BLaER1 (cell line): ENCODE measurements around the gene FAM217B.
A peak's percentile ranks its signal among the peaks of the same experiment; 100 is the strongest.

Experiments
- H3K27ac ChIP-seq: shearing (Covaris generic); formaldehyde crosslinking; 2 replicates; pipeline ENCODE4 v1.8.1; 2022
- H3K27me3 ChIP-seq: shearing (Covaris generic); formaldehyde crosslinking; 2 replicates; pipeline ENCODE4 v1.8.1; 2022
- H3K36me3 ChIP-seq: shearing (Covaris generic); formaldehyde crosslinking; 2 replicates; pipeline ENCODE4 v1.8.1; 2022
- H3K4me1 ChIP-seq: shearing (Covaris generic); formaldehyde crosslinking; 2 replicates; pipeline ENCODE4 v1.8.1; 2022
- H3K4me2 ChIP-seq: shearing (Covaris generic); formaldehyde crosslinking; 2 replicates; pipeline ENCODE4 v1.8.1; 2022
- H3K4me3 ChIP-seq: shearing (Covaris generic); formaldehyde crosslinking; 2 replicates; pipeline ENCODE4 v1.8.1; 2022
- H3K9ac ChIP-seq: shearing (Covaris generic); formaldehyde crosslinking; 2 replicates; pipeline ENCODE4 v1.8.1; 2022
- H3K9me3 ChIP-seq: shearing (Covaris generic); formaldehyde crosslinking; 2 replicates; pipeline ENCODE4 v1.8.1; 2022
- H4K20me1 ChIP-seq: shearing (Covaris generic); formaldehyde crosslinking; 2 replicates; pipeline ENCODE4 v1.8.1; 2022
- Cebpa-rat ChIP-seq: shearing (Covaris generic); IDR thresholded peaks from 2 replicates; pipeline ENCODE4 v1.8.1; 2022

FAM217B gene

DNA sequence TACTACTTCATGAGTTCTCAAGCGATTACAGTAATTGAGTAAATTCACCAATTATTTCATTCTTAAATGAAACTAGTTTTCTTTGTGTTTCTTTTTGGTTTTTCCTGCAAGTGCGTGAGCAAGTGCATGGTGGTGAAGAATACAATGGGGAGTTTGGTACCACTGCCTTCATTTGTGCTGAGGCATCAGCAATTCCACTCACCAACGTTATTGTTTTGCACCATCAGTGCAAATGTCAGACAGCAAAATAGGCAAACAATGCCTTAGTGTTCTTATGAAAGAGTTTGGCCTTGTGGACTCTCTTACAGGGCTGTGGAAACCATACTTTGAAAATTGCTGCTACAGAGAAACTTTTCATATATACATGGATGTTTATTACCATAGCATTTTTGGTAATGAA, 26.2 kb downstream of the FAM217B start:
- H3K4me2 ChIP-seq = no peak overlapping the region
- no peak for TF ChIP-seq Cebpa-rat
- no peak overlapping the region for H3K9ac ChIP-seq
- H3K9me3 ChIP-seq = no peaks in the 10 kb centered on the region
- no peaks in the 10 kb centered on the region for H3K36me3 ChIP-seq
- no peak overlapping the region for H3K27ac ChIP-seq
- no peak overlapping the region for H3K4me3 ChIP-seq
- H3K27me3 ChIP-seq = no peaks in the 10 kb centered on the region
- H4K20me1 ChIP-seq = no peaks in the 10 kb centered on the region
- no peaks in the 10 kb centered on the region for H3K4me1 ChIP-seq

DNA sequence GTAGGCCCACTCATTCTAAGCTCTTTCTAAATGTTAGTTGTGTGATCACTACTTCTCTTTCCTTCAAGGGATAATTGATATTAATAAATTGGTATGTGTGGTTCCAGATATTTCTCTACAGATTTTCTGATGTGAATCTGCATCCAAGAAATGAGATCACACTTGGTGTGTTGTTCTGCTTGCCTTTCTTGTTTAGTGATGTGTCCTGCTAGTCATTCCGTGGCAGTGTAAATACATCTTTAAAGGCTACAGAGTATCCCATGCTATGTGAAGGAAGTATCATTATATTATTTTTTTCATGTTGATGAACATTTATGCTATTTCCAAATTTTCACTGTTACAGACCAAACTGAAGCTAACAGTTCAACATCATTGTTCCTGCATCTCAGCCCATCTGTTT, 31.2 kb downstream of the FAM217B start:
- H3K4me2 ChIP-seq = no peak overlapping the region
- no peaks in the 10 kb centered on the region for H3K9me3 ChIP-seq
- H3K27me3 ChIP-seq = no peaks in the 10 kb centered on the region
- H3K9ac ChIP-seq = no peak overlapping the region
- no peak overlapping the region for H3K4me3 ChIP-seq
- no peaks in the 10 kb centered on the region for H4K20me1 ChIP-seq
- TF ChIP-seq Cebpa-rat = no peak
- H3K36me3 ChIP-seq = no peaks in the 10 kb centered on the region
- H3K4me1 ChIP-seq = no peaks in the 10 kb centered on the region
- no peak overlapping the region for H3K27ac ChIP-seq

DNA sequence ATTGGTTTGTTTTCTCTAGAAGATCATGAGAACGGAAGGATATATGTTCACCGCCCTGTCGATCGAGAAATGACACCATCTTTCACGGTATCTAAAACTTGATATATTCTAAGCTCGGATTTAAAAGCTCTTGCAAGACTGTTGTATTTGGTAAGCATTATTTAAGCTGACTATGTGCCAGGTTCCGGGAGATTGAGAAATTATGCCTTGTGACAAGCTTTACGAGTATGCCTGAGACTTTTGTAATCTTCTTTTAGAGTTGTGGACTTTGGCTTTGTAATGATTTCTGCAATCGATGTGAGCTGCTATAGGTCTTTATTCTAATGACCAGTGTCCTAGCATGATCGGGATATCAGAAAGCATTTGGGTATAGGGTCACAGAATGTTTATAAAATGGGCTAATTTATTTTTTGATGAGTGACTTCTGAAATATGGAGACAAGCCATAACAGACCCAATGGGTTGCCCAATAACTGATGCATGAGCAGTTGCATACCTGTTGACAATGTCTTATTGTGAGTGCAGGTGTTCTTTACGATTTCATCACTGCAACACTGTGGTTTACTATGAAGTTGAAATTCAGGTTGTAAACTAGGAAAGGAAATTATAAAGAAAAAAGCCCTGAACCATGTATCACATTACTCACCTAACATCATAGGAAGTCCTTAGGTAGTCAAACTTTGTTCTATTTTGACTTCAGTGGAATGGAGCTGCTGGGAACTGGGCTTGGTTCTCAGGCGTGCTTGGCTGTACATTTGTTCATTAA, 32.0 kb downstream of the FAM217B start:
- H3K4me2 ChIP-seq = no peak overlapping the region

DNA sequence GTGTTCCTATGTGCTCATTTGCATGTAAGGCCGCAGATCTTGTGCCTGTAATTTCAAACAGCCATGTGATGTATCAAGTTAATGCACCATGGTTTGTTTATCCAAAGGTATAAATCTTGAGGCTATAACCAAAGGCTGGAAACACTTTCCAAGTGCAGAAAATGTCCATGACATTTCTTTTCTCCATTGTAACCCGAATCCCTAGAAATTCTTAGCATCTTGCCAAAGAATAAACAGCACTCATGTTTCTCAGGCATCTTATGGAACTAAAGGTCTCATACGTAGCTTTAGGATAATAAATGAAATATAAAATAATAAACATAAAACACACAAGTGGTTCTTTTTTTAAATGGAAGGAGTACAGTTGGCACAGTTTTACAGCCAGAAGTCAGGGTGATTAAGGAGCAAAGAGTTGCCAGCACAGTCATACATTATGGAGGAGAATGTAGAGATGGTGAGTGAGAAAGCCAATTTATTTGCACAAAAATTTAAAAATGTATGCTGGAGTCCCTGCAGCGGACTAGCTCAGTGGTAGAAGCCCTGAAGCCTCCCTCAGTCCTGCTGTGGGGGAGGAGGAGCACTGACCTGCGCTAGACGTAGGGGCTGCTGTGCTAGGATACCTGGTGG, 36.1 kb downstream of the FAM217B start:
- H3K4me2 ChIP-seq = no peak overlapping the region
- no peak for TF ChIP-seq Cebpa-rat

More for the DNA sequence above, 32.0 kb downstream of the FAM217B start:
- H3K4me1 ChIP-seq = no peaks in the 10 kb centered on the region
- no peak overlapping the region for H3K27ac ChIP-seq
- TF ChIP-seq Cebpa-rat = no peak
- no peak overlapping the region for H3K9ac ChIP-seq
- H3K27me3 ChIP-seq = no peaks in the 10 kb centered on the region
- H3K4me3 ChIP-seq = no peak overlapping the region
- H4K20me1 ChIP-seq = no peaks in the 10 kb centered on the region
- no peaks in the 10 kb centered on the region for H3K36me3 ChIP-seq
- H3K9me3 ChIP-seq = no peaks in the 10 kb centered on the region

DNA sequence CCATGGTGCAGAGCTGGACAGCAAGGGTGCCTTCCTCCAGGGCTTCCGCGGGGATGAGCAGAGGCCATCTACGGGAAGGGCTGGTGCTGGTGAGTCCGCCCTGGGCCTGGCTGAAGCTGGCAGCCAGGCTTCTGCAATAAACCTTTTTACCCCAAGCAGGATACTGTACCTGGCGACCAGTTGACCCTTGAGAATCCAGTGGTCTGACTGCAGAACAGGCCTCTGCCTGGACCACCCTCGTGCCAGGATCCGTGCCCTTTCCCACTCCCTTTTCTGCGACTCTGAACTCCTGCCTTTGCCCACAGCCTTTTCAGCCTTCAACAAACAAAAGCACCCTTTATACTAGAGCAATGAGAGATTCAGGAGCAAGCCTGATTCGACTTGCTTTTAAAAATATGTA, 36.9 kb downstream of the FAM217B start:
- no peaks in the 10 kb centered on the region for H3K9me3 ChIP-seq
- H3K4me3 ChIP-seq = no peak overlapping the region
- H3K27ac ChIP-seq = no peak overlapping the region
- no peaks in the 10 kb centered on the region for H3K4me1 ChIP-seq
- H3K4me2 ChIP-seq = no peak overlapping the region
- H3K36me3 ChIP-seq = no peaks in the 10 kb centered on the region
- no peak overlapping the region for H3K9ac ChIP-seq
- H4K20me1 ChIP-seq = no peaks in the 10 kb centered on the region
- no peaks in the 10 kb centered on the region for H3K27me3 ChIP-seq
- no peak for TF ChIP-seq Cebpa-rat

More for the DNA sequence above, 36.1 kb downstream of the FAM217B start:
- no peak overlapping the region for H3K27ac ChIP-seq
- H3K27me3 ChIP-seq = no peaks in the 10 kb centered on the region
- H4K20me1 ChIP-seq = no peaks in the 10 kb centered on the region
- H3K4me1 ChIP-seq = no peaks in the 10 kb centered on the region
- H3K36me3 ChIP-seq = no peaks in the 10 kb centered on the region
- H3K9ac ChIP-seq = no peak overlapping the region
- no peaks in the 10 kb centered on the region for H3K9me3 ChIP-seq
- H3K4me3 ChIP-seq = no peak overlapping the region

DNA sequence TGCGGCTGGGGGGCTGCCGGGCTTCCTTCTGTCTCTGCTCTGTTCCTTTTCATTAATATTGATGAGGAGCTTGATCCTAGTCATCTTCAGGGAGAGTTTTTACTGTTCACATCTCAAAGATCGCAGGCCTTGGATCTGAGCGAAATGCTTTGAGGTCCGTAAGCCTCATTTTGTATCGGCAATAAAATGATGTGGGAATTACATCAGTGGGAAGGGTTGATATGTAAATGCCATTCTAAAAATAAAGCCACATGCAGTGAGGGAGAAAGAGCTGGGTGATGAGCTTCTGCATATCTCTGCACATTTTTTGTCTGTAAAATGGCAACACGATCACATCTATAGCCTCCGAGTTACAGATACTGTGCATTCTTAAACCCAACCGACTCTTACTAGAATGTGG, 42.9 kb downstream of the FAM217B start:
- Histone ChIP-seq H3K9me3 (no peaks in the 10 kb centered on the region), H3K27ac (no peak overlapping the region), H3K4me3 (no peak overlapping the region), H3K9ac (no peak overlapping the region), H3K36me3 (no peaks in the 10 kb centered on the region), H3K4me1 (peaks cover 9% of the 10 kb centered on the region), H3K27me3 (no peaks in the 10 kb centered on the region), H3K4me2 (no peak overlapping the region), H4K20me1 (no peaks in the 10 kb centered on the region)
- TF ChIP-seq Cebpa-rat = no peak

DNA sequence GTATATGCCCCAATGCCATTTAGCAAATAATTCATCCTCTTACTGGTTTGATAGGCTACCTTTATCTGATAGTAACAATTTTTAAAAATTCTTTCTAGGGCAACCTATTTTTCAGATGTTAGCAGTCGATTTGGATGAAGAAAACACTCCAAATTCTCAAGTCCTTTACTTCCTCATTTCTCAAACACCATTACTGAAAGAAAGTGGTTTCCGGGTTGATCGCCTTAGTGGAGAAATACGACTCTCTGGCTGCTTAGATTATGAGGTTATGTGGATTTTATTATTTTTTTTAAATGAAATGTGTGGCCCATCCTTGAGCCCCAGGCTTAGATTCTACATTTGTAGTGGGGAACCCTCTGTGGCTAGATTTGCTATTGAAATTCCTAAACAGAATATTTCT, 44.4 kb downstream of the FAM217B start:
- no peak overlapping the region for H3K9ac ChIP-seq
- H3K9me3 ChIP-seq = no peaks in the 10 kb centered on the region
- H4K20me1 ChIP-seq = no peaks in the 10 kb centered on the region
- H3K4me1 ChIP-seq = peaks cover 13% of the 10 kb centered on the region
- no peak overlapping the region for H3K4me3 ChIP-seq
- H3K4me2 ChIP-seq = peak overlapping the region; percentile 22; the same call in 1 of the 2 replicates
- TF ChIP-seq Cebpa-rat = no peak
- no peaks in the 10 kb centered on the region for H3K27me3 ChIP-seq
- no peaks in the 10 kb centered on the region for H3K36me3 ChIP-seq
- no peak overlapping the region for H3K27ac ChIP-seq

DNA sequence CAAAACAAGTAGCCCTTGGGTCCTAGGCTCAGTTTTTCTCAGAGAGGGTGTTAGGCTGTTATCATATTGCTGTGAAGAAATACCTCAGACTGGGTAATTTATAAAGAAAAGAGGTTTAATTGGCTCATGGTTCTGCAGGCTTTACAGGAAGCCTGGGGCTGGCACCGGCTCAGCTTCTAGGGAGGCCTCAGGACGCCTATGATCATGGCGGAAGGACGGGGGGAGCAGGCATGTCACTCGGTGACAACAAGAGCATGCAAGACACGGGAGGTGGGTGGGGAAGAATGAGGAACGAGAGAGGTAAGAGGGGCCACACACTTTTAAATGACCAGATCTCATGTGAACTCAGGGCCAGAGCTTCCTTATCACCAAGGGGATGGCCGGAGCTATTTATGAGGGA, 45.0 kb downstream of the FAM217B start:
- no peak for TF ChIP-seq Cebpa-rat
- Histone ChIP-seq H3K27ac (no peak overlapping the region), H3K4me3 (no peak overlapping the region), H3K27me3 (no peaks in the 10 kb centered on the region), H3K36me3 (no peaks in the 10 kb centered on the region), H4K20me1 (no peaks in the 10 kb centered on the region), H3K4me1 (peaks cover 13% of the 10 kb centered on the region), H3K9me3 (no peaks in the 10 kb centered on the region), H3K9ac (no peak overlapping the region), H3K4me2 (no peak overlapping the region)

DNA sequence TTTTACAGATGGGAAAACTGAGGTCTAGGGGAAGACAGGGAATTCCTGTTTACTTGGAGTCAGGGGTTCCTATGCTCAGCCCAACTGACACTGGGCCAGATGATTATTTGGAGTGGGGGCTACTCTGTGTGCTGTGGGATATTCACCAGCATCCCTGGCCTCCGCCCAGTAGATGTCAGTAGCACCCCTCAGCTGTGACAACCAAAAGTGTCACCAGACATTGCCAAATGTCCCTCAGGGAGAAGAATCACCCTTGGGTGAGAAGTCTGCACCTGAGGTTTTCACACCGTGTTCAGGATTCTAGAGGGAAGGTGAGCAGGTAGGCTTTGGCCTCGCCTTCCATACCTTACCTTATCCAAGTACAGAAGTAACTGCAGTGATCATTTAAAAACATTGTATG, 45.7 kb downstream of the FAM217B start:
- Histone ChIP-seq H3K27ac (no peak overlapping the region), H3K4me1 (peaks cover 13% of the 10 kb centered on the region), H3K4me2 (no peak overlapping the region), H3K36me3 (no peaks in the 10 kb centered on the region), H4K20me1 (no peaks in the 10 kb centered on the region), H3K9me3 (no peaks in the 10 kb centered on the region), H3K27me3 (no peaks in the 10 kb centered on the region), H3K4me3 (no peak overlapping the region), H3K9ac (no peak overlapping the region)
- TF ChIP-seq Cebpa-rat = no peak

DNA sequence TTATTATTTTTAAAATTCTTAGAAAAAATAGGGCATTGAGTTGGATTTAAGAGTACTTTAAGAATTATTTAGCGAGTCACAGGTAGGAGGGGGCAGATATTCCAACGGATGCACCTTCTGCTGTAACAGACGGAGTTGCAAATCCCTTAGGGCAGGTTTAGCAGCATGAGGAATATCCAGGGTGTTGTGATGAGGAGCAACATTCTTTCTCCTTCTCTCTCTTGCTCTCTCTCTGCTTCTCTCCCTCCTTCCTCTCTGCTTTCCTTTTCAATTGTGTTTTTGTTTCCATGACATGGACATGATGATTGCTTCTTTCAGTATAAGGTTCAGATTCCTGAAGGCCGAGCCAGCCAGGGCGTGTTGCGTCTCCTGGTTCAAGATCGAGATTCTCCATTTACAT, 46.9 kb downstream of the FAM217B start:
- Histone ChIP-seq H4K20me1 (no peaks in the 10 kb centered on the region), H3K4me2 (no peak overlapping the region), H3K4me3 (no peak overlapping the region), H3K27me3 (no peaks in the 10 kb centered on the region), H3K9me3 (no peaks in the 10 kb centered on the region), H3K36me3 (no peaks in the 10 kb centered on the region), H3K9ac (no peak overlapping the region), H3K4me1 (peaks cover 13% of the 10 kb centered on the region), H3K27ac (no peak overlapping the region)
- no peak for TF ChIP-seq Cebpa-rat
